Duodenal mucosa (tissue), 2 donors: ENCODE data around the gene NLN.
"Not testable (repeated sequence)": the region's sequence is repeated elsewhere in the genome, so short reads cannot be mapped to it uniquely, and the experiment has no call there.

Experiments
- H3K27ac ChIP-seq: one replicate; pipeline ENCODE4 v1.7.0; 2013; ENCODE audit warnings: low read depth, low read length
- H3K27me3 ChIP-seq, 2 donors: one replicate each; pipeline ENCODE4 v1.7.0; 2013; ENCODE audit warnings: low read length in 2 of 2, control low read depth in 1 of 2; ENCODE audit not compliant: insufficient read depth in 2 of 2, control insufficient read depth in 1 of 2
- H3K36me3 ChIP-seq, 2 donors: one replicate each; pipeline ENCODE4 v1.7.0; 2013; ENCODE audit warnings: low read length in 2 of 2, control low read depth in 1 of 2; ENCODE audit not compliant: insufficient read depth in 2 of 2, control insufficient read depth in 1 of 2
- H3K4me1 ChIP-seq, 2 donors: one replicate each; pipeline ENCODE4 v1.7.0; 2013; ENCODE audit warnings: low read length in 2 of 2, control low read depth in 1 of 2; ENCODE audit not compliant: insufficient read depth in 2 of 2, control insufficient read depth in 1 of 2
- H3K4me3 ChIP-seq, 2 donors: one replicate each; pipeline ENCODE4 v1.7.0; 2013; ENCODE audit warnings: low read length in 2 of 2, low read depth in 1 of 2
- H3K9ac ChIP-seq, 2 donors: one replicate each; pipeline ENCODE4 v1.7.0; 2013; ENCODE audit warnings: low read length in 2 of 2, low read depth in 1 of 2
- H3K9me3 ChIP-seq, 2 donors: one replicate each; pipeline ENCODE4 v1.7.0; 2013; ENCODE audit warnings: low read length in 2 of 2, control low read depth in 1 of 2; ENCODE audit not compliant: control insufficient read depth in 1 of 2

Gene NLN

DNA sequence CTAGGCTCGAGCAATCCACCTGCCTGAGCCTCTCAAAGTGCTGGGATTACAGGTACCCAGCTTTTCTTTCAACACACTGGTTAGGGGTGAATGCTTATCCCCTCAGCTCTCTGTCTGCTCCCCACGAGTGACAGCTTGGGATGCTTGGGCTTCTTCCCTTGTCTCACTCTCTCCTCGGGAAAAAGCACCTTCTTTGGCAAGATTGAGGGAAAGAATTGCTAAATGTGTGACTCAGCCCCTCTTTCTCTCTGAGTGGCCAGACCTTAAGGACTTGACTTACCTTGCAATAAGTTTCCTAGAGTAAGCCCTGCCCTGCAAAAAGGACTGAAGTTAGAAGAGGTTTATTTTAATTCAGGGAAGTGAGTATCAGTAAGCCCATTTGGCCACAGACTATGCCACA lies 136.3 kb downstream of the NLN start:
- Histone ChIP-seq H3K4me1 (no peaks in the 10 kb centered on the region), H3K36me3 (no peaks in the 10 kb centered on the region), H3K27me3 (peaks cover 0 to 5% of the 10 kb centered on the region in 2 donors), H3K9ac (no peak overlapping the region), H3K27ac (no peak overlapping the region), H3K4me3 (no peak overlapping the region), H3K9me3 (no peaks in the 10 kb centered on the region)

DNA sequence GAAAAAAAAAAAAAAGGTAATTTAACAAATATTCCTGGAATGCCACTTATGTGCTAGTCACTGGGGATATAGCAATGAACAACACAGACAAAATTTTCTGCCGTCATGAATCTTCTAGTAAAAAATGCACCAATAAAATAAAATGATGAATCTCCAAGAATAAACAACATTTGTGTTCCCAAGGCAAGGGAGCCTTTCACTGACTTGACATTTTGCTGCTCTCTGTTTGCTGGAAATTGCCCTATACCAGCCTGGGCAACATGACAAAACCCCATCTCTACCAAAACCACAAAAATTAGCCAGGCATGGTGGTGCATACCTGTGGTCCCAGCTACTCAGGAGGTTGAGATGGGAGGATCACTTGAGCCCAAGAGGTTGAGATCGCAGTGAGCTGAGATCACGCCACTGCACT lies 139.8 kb downstream of the NLN start:
- no peak overlapping the region for H3K27ac ChIP-seq
- no peak overlapping the region for H3K4me3 ChIP-seq
- H3K27me3 ChIP-seq, result peaks cover 5 to 7% of the 10 kb centered on the region in 2 donors
- H3K36me3 ChIP-seq, result no peaks in the 10 kb centered on the region
- peaks cover 9 to 15% of the 10 kb centered on the region in 2 donors for H3K4me1 ChIP-seq
- H3K9ac ChIP-seq, result no peak overlapping the region
- no peaks in the 10 kb centered on the region for H3K9me3 ChIP-seq

DNA sequence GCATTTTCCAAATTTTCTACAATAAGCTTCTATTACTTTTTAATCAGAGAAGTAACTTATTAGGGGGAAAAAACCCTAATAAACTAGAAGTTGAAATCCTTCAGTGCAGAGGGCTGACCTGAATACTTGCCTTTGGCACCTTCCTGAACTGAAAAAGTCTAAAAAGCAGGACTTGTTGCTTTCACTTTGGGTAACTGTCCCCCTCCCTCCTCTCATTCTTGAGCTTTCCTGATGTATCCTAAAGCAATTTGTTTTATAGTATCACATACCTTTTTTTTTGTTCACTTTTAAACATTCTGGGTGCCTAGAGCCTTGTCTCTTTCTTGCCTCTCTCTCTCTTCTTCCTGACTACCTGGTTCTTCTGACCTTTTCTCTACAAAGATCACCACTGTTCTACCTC lies 140.4 kb downstream of the NLN start:
- H3K4me1 ChIP-seq, result peaks cover 13 to 16% of the 10 kb centered on the region in 2 donors
- H3K4me3 ChIP-seq, result no peak overlapping the region
- H3K9ac ChIP-seq, result no peak overlapping the region
- no peaks in the 10 kb centered on the region for H3K9me3 ChIP-seq
- H3K36me3 ChIP-seq, result no peaks in the 10 kb centered on the region
- no peak overlapping the region for H3K27ac ChIP-seq
- peaks cover 5 to 7% of the 10 kb centered on the region in 2 donors for H3K27me3 ChIP-seq

DNA sequence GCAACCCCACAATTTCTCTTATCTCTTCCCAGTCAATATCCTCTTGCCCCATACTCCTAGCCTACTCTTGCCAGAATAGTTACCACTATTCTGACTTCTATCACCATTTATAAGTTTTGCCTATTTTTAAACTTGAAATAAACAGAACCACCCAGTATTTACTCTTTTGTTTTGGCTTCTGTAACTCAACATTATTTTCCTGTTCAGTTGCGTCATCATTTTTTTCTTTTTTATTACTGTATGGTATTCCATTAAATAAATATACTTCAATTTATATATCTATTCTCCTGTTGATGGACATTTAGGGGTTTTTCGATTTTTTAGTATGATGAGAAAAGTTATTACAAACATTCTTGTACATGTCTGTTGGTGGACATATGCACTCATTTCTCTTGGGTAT lies 141.7 kb downstream of the NLN start:
- Histone ChIP-seq H3K4me1 (peaks cover 13 to 16% of the 10 kb centered on the region in 2 donors), H3K4me3 (no peak overlapping the region), H3K27me3 (peaks cover 5 to 7% of the 10 kb centered on the region in 2 donors), H3K9ac (no peak overlapping the region), H3K36me3 (no peaks in the 10 kb centered on the region), H3K9me3 (no peaks in the 10 kb centered on the region), H3K27ac (no peak overlapping the region)

DNA sequence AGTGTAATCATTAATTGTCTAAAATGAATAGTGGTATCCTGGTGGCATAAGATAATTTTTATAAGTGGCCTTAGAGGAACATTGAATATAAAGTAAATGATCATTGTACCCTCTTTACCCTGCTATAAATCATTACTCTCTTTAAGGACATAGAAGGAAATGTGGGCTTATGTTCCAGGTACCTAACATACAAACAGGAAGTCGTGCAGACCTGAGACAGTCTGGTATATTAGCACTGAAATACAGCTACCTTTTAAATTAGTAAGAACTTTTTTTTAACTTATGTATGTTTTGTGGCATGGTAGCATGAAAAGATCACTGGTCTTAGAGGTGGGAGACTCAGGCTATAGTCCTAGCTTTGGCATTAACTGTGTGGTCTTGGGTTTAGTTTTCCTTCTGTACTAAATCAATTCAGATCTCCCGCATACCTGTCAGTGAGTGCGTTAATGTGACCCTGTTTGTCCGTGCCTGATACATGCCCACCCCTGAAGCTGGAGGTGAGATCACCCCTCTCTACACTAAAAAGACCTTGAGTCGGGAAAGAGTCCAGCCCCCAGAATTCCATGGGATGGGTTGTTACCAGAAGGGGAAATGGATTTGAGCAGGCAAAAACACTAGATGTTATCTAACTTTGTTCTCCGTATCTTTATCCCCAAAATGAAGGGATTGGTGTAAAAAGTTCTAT lies 145.0 kb downstream of the NLN start:
- Histone ChIP-seq H3K4me1 (peaks cover 13 to 16% of the 10 kb centered on the region in 2 donors), H3K27ac (no peak overlapping the region), H3K9me3 (no peaks in the 10 kb centered on the region), H3K27me3 (peaks cover 0 to 7% of the 10 kb centered on the region in 2 donors), H3K4me3 (peak overlapping the region in 1 of 2 donors; percentile 6), H3K9ac (no peak overlapping the region), H3K36me3 (no peaks in the 10 kb centered on the region)

DNA sequence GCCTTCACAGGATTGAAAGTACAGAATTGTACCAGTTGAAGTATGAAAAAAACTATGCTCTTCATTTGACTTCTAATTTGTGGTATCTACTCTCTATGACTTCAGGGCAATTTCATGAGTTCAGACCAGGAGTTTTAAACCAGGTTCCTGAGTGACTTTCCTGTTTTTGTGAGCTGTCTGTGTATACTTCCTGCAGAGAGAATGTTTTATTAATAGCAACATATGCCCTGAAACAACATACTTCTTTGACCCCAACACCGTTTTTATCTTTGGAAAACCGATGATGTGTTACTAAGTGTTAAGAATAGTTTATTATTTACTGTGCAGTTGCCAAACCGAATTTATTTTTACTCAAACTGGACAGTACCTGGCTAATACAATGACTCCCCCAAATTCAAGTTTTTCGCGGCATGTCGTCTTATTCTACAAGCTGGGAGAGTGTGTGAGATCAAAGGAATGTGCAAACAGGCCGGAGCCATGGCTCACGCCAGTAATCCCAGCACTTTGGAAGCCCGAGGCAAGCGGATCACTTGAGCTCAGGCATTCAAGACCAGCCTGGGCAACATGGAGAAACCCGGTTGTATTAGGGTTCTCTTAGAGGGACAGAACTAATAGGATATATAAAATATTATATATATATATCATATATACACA lies 145.7 kb downstream of the NLN start:
- Histone ChIP-seq H3K27ac (no peak overlapping the region), H3K27me3 (peaks cover 0 to 7% of the 10 kb centered on the region in 2 donors), H3K9ac (no peak overlapping the region), H3K9me3 (no peaks in the 10 kb centered on the region), H3K4me3 (no peak overlapping the region), H3K4me1 (peaks cover 13 to 16% of the 10 kb centered on the region in 2 donors), H3K36me3 (no peaks in the 10 kb centered on the region)

DNA sequence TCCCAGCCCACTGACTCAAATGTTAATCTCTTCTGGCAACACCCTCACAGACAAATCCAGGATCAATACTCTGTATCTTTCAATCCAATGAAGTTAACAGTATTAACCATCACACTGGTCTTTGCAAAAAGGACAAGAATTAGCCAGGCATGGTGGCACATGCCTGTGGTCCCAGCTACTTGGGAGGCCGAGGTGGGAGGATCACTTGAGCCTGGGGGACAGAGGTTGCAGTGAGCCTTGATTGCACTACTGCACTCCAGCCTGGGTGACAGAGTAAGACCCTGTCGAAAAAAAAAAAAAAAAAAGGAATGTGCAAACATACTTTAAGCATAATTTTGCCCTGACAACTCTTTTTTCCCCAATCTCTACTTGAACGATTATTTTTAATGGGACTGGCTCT lies 146.5 kb downstream of the NLN start:
- H3K36me3 ChIP-seq, result no peaks in the 10 kb centered on the region
- peaks cover 0 to 11% of the 10 kb centered on the region in 2 donors for H3K27me3 ChIP-seq
- no peak overlapping the region for H3K4me3 ChIP-seq
- no peak overlapping the region for H3K9ac ChIP-seq
- no peak overlapping the region for H3K27ac ChIP-seq
- H3K9me3 ChIP-seq, result no peaks in the 10 kb centered on the region
- H3K4me1 ChIP-seq, result peaks cover 13 to 16% of the 10 kb centered on the region in 2 donors

DNA sequence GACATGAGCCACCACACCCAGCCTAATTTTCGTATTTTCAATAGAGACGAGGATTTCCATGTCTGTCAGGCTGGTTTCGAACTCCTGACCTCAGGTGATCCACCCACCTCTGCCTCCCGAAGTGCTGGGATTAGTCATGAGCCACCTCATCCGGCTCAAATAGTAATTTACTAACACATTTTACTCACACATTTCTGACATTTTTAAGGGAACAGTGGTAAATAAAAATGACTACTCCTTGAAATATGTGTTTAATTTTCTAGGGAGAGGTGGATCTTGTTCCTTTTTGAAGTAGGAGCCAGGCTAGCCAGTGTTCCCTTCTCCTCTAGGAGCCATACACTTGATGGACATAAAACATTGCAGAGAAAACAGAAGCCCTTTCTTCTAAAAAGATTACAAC lies 149.2 kb downstream of the NLN start:
- H3K9ac ChIP-seq, result no peak overlapping the region
- peaks cover 0 to 19% of the 10 kb centered on the region in 2 donors for H3K27me3 ChIP-seq
- H3K27ac ChIP-seq, result no peak overlapping the region
- H3K36me3 ChIP-seq, result no peaks in the 10 kb centered on the region
- H3K9me3 ChIP-seq, result no peaks in the 10 kb centered on the region
- no peak overlapping the region for H3K4me3 ChIP-seq
- peaks cover 8% of the 10 kb centered on the region in 2 donors for H3K4me1 ChIP-seq

DNA sequence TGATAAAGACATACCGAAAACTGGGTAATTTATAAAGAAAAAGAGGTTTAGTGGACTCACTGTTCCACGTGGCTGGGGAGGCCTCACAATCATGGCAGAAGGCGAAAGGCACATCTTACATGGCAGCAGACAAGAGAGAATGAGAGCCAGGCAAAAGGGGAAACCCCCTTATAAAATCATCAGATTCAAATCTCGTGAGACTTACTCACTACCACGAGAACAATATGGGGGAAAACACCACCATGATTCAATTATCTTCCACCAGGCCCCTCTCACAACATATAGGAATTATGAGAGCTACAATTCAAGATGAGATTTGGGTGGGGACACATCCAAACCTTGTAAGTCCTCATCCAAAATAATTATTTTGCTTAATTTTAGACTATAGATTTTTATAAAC lies 149.8 kb downstream of the NLN start:
- H3K27me3 ChIP-seq, result peaks cover 0 to 16% of the 10 kb centered on the region in 2 donors
- not testable (repeated sequence) for H3K9me3 ChIP-seq, H3K36me3 ChIP-seq, H3K4me3 ChIP-seq, H3K27ac ChIP-seq, H3K9ac ChIP-seq, H3K4me1 ChIP-seq

DNA sequence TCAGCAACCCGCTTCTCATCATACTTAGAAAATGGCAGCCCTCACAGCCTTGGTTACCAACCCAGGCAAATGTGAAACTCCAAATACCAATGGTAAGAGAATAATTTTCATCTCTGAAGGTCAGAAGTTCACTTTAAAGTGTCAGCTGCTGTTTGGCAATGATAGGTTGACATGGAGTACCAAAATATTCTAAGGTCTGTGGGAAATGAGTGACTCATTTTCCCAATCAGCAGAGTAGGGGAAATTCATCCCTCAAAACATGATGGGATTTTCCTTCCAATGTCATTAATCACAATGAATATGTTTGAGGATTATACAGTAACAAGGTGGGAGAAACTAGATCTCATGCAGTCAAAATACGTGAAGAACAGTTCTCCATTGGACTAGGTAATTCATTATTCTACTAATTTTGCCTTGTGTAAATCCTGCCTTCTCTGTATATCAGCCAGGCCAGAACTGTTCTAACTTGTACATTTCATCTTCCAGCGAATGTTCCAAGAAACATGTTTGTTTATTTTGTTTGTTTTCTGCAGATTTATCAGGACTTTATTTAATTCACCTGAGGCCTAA lies 151.3 kb downstream of the NLN start:
- Histone ChIP-seq H3K27me3 (peaks cover 0 to 23% of the 10 kb centered on the region in 2 donors), H3K4me3 (no peak overlapping the region), H3K9me3 (peaks cover 4 to 9% of the 10 kb centered on the region in 2 donors), H3K9ac (no peak overlapping the region), H3K27ac (no peak overlapping the region), H3K36me3 (no peaks in the 10 kb centered on the region), H3K4me1 (no peaks in the 10 kb centered on the region)
